ENCODE results near the gene NEK10. TPM values are rescaled to one million over a fixed set of nuclear protein-coding genes. Genes with fewer than 3 reads are reported as not detected.

Gene NEK10
- total and polyA plus RNA-seq, 2 of the 4 experiments (the other 2 are of a cell fraction), result 2.2 to 6.6 TPM

DNA sequence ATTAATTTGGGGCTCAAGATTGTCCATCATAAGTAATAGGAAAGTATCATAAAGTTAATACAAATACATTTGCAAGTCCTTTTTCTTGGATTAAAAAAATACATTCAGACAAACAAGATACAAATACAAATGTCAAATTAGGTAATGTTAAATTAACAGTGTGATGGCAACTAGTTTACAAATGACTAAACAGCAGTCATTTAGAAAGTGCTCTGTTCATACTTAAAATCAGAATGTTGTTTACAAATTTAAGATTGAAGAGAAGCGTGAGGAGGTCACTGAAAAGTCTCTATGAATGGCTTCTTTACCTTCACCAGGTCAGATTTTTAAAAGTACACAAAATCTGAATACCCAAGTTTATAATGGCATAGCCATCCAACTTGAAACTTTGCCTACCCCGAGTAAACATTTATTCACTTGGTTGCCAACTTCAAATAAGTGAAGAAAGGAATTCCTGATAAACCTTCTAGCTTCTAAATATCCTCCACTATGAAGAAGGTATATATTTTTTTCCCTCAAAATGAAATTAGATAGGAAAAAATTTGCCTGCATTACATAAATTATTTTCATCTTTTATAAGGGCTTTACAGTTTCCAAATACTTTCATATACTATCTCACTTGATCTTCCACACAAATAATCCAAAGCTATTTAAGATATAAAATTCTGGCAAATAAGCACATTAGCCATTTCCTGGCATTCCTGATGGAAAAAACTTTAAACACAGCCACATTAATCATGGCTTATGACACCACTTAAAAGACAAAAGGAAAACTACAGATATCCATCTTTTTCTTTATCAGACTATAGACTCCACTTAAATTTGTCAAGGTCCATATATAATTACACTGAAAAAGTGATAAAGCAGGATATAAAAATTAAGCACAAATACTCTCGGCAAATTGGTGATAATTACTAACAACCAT lies 11.5 kb upstream of the NEK10 start (continued):
- TF ChIP-seq NFE2L2 (IDR thresholded peaks at IDR 0.05; ENCODE audit: low read depth, low read length), result no peak

DNA sequence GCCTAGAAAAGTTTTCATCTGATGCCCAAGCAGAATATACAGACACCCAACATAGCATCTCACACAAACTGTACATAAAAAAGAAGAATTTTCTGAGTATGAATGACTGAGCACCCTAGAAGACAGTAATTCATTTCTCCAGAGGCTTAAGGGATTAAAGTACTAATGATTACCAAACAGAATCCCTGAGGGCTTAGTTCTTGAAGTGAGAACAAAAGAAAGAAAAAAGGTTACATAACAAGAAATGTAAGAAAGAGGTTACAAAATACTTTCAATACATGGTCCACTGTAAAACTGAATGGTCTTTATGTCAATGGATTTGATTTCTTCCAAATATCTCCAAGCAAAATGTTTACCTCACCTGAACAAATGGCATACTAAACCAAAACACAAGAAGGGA lies 9.1 kb upstream of the NEK10 start:
- Histone ChIP-seq H2BK15ac (ENCODE audit: low read depth, low read length) (no peak overlapping the region), H3K9me3 (ENCODE audit: control insufficient read depth, insufficient read depth, low read length) (no peaks in the 10 kb centered on the region), H3K23ac (ENCODE audit: low read depth, low read length) (no peak overlapping the region), H3K14ac (replicated peaks; ENCODE audit: low read depth, low read length) (no peak overlapping the region), H3K27me3 (ENCODE audit: control insufficient read depth, insufficient read depth, low read length) (no peaks in the 10 kb centered on the region), H2BK5ac (ENCODE audit: low read depth, low read length, poor library complexity, severe bottlenecking) (no peak overlapping the region), H3K4me2 (ENCODE audit: low read depth, low read length) (no peak overlapping the region), H2BK120ac (ENCODE audit: low read depth, low read length) (no peak overlapping the region), H2BK20ac (ENCODE audit: low read depth, low read length) (no peak overlapping the region), H3K18ac (ENCODE audit: low read depth, low read length) (no peak overlapping the region), H3K9me1 (ENCODE audit: insufficient read depth, low read length) (no peaks in the 10 kb centered on the region), H3K4me1 (ENCODE audit: control insufficient read depth, insufficient read depth, low read length) (no peaks in the 10 kb centered on the region), H3K4me3 (ENCODE audit: insufficient read depth, low read depth, low read length) (no peak overlapping the region), H3K27ac (ENCODE audit: insufficient read depth, low read length) (no peak overlapping the region), H4K8ac (ENCODE audit: low read depth in 2 of 2, low read length in 2 of 2) (no peak overlapping the region), H3K4ac (ENCODE audit: low read depth, low read length) (no peak overlapping the region), H4K20me1 (ENCODE audit: insufficient read depth, low read length) (no peaks in the 10 kb centered on the region), H4K5ac (ENCODE audit: low read depth, low read length) (no peak overlapping the region), H3K36me3 (ENCODE audit: control insufficient read depth, insufficient read depth, low read length) (peaks cover 16% of the 10 kb centered on the region; the same call in 1 of the 2 replicates), H3K9ac (ENCODE audit: low read depth, low read length) (no peak overlapping the region), H3K56ac (ENCODE audit: extremely low read depth, insufficient read depth, low read length) (no peak overlapping the region), H3K79me1 (ENCODE audit: low read depth in 1 of 2, low read length in 2 of 2) (0 out of 4 replicates have a peak, but pooled peaks cover 4 to 5% of the 10 kb centered on the region in 2 experiments), H2AK9ac (replicated peaks; ENCODE audit: low read depth, low read length, poor library complexity) (no peak overlapping the region), H2AFZ (replicated peaks; ENCODE audit: low read length, poor library complexity) (no peak overlapping the region), H2AK5ac (ENCODE audit: low read depth, low read length) (no peak overlapping the region), H4K91ac (ENCODE audit: insufficient read depth, low read depth, low read length) (no peak overlapping the region)
- TF ChIP-seq NFE2L2 (IDR thresholded peaks at IDR 0.05; ENCODE audit: low read depth, low read length), result no peak
- TF ChIP-seq, protein P1, sequence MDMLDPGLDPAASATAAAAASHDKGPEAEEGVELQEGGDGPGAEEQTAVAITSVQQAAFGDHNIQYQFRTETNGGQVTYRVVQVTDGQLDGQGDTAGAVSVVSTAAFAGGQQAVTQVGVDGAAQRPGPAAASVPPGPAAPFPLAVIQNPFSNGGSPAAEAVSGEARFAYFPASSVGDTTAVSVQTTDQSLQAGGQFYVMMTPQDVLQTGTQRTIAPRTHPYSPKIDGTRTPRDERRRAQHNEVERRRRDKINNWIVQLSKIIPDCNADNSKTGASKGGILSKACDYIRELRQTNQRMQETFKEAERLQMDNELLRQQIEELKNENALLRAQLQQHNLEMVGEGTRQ (IDR thresholded peaks at IDR 0.05; ENCODE audit: low read depth, low read length), result no peak
- no peak for TF ChIP-seq MXI1 (IDR thresholded peaks at IDR 0.05; ENCODE audit: borderline replicate concordance, low read depth, low read length)
- dilution Hi-C loops (cut with HindIII; ENCODE audit: low sequenced_read_pairs, unreplicated experiment) (no loop called here), intact Hi-C loops (cut with micrococcal nuclease) (no loop called here), in situ Hi-C loops (cut with MboI; ENCODE audit: low sequenced_read_pairs) (no loop called here)
- ChIA-PET POLR2A (ENCODE audit: unreplicated experiment) (interaction anchor here (0.5 kb wide), 1 partner anchor 15 kb away, joined by 3 read pairs; no protein-coding TSS in a partner anchor), CTCF (no interaction called here)
- no TSS peak for BruUV-seq (replicated peaks)
- ATAC-seq (ENCODE audit: low read depth) (no peak), DNase-seq (no peak)
